ENCODE results near the gene ELP6. TPM values are rescaled to one million over a fixed set of nuclear protein-coding genes. Genes with fewer than 3 reads are reported as not detected.

Gene ELP6
- total RNA-seq, 2 experiments from 2014 or later: 11.0 to 12.3 TPM

DNA sequence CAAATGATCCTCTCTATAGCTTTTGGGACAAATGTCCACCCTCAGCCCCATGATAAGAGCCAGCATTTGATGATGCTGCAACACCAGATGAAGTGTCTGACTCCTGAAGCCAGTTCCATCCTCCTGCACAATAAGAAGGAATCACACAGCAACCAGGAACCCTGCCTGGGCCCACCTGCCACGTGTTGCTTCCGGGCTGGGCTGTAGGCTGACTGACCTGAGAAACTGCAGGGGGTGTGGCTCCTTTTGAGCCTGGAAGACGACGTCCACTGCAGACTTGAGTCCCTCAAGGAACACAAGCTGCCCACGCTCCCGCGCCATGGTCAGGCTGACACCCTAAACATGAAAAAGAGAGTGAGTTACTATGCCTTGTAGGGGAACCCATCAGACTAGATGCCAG lies 9.4 kb downstream of the ELP6 start:
- DNase-seq: no peak
- H3K4me3 Mint-ChIP-seq: no peak overlapping the region
- peaks cover 52% of the 10 kb centered on the region for H3K36me3 ChIP-seq (ENCODE audit: insufficient read depth, low read length)
- ChIA-PET CTCF (no interaction called here), POLR2A (no interaction called here)
- H3K27ac Mint-ChIP-seq: no peak overlapping the region
- no peaks in the 10 kb centered on the region for H3K4me1 ChIP-seq (ENCODE audit: insufficient read depth, low read length)
- H3K4me1 Mint-ChIP-seq (ENCODE audit: low read depth): no peaks in the 10 kb centered on the region
- intact Hi-C loops (cut with DNase I, micrococcal nuclease): no loop called here
- TF ChIP-seq, protein P1, sequence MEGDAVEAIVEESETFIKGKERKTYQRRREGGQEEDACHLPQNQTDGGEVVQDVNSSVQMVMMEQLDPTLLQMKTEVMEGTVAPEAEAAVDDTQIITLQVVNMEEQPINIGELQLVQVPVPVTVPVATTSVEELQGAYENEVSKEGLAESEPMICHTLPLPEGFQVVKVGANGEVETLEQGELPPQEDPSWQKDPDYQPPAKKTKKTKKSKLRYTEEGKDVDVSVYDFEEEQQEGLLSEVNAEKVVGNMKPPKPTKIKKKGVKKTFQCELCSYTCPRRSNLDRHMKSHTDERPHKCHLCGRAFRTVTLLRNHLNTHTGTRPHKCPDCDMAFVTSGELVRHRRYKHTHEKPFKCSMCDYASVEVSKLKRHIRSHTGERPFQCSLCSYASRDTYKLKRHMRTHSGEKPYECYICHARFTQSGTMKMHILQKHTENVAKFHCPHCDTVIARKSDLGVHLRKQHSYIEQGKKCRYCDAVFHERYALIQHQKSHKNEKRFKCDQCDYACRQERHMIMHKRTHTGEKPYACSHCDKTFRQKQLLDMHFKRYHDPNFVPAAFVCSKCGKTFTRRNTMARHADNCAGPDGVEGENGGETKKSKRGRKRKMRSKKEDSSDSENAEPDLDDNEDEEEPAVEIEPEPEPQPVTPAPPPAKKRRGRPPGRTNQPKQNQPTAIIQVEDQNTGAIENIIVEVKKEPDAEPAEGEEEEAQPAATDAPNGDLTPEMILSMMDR (IDR thresholded peaks at IDR 0.05): no peak
- ATAC-seq (ENCODE audit: poor library complexity): no peak
- no peaks in the 10 kb centered on the region for H3K27me3 ChIP-seq (ENCODE audit: control insufficient read depth in 1 of 2, insufficient read depth in 2 of 2, low read length in 2 of 2)
- H3K36me3 Mint-ChIP-seq (ENCODE audit: low read depth): peaks cover 73% of the 10 kb centered on the region
- H3K4me3 ChIP-seq (ENCODE audit: low read length): no peak overlapping the region
- no peaks in the 10 kb centered on the region for H3K27me3 Mint-ChIP-seq
- no peaks in the 10 kb centered on the region for H3K9me3 Mint-ChIP-seq
- H3K9me3 ChIP-seq (ENCODE audit: control insufficient read depth in 1 of 2, insufficient read depth in 1 of 2, low read length in 2 of 2): no peaks in the 10 kb centered on the region
- no peak overlapping the region for H3K27ac ChIP-seq (ENCODE audit: low read depth in 1 of 2, low read length in 2 of 2)

DNA sequence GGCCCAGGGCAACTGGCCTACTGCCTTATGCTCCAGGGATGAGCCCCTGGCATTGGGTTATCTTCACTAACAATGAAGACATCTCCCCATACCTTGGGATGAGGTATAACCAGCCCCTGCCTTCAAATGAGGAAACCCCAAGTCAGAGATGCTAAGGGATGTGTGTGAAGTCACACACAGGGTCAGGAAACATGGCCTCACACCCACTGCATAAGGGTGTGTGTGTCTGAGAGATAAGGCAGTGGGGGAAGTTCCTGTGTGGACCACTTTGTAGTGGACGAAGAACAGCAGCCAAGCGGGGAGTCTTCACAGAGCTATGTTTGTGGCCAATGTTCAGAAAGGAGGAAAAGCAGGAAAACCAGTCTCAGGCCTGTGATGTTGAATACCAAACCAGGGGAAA lies 10.5 kb downstream of the ELP6 start:
- Histone ChIP-seq H3K4me3 (ENCODE audit: low read length) (no peak overlapping the region), H3K27ac (ENCODE audit: low read depth in 1 of 2, low read length in 2 of 2) (no peak overlapping the region), H3K27me3 (ENCODE audit: control insufficient read depth in 1 of 2, insufficient read depth in 2 of 2, low read length in 2 of 2) (no peaks in the 10 kb centered on the region), H3K36me3 (ENCODE audit: insufficient read depth, low read length) (peaks cover 62% of the 10 kb centered on the region), H3K9me3 (ENCODE audit: control insufficient read depth in 1 of 2, insufficient read depth in 1 of 2, low read length in 2 of 2) (no peaks in the 10 kb centered on the region), H3K4me1 (ENCODE audit: insufficient read depth, low read length) (no peaks in the 10 kb centered on the region)
- H3K36me3 Mint-ChIP-seq (ENCODE audit: low read depth): peaks cover 78% of the 10 kb centered on the region
- H3K4me1 Mint-ChIP-seq (ENCODE audit: low read depth): no peaks in the 10 kb centered on the region
- TF ChIP-seq, protein P1 (IDR thresholded peaks at IDR 0.05): no peak
- CTCF ChIA-PET: no interaction called here
- DNase-seq (no peak), ATAC-seq (ENCODE audit: poor library complexity) (no peak)
- H3K27ac Mint-ChIP-seq: no peak overlapping the region
- H3K4me3 Mint-ChIP-seq: no peak overlapping the region
- intact Hi-C loops (cut with DNase I, micrococcal nuclease): no loop called here
- H3K27me3 Mint-ChIP-seq: no peaks in the 10 kb centered on the region
- H3K9me3 Mint-ChIP-seq: no peaks in the 10 kb centered on the region
- POLR2A ChIA-PET: no interaction called here

DNA sequence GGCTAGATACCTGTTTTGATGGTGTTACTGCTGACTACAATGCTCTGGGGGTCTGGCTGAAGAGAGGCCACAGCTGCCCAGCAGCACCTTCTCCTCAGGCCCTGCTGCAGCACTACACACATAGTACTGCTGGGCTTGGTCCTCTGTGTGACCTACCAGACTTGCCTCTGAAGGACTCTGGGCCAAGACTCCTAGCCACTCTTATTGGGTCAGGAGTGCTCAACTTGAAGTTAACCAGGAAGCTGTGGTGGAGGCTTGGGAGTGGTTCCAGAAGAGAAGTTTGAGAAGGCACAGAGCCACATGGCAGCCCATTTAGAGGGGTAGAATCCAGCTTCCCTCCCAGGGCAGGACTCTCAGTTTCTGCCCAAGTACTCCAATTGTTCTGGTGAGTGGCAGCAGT lies 16.6 kb downstream of the ELP6 start:
- TF ChIP-seq, protein P1 (IDR thresholded peaks at IDR 0.05): no peak
- Histone ChIP-seq H3K36me3 (ENCODE audit: insufficient read depth, low read length) (peaks cover 60% of the 10 kb centered on the region), H3K27ac (ENCODE audit: low read depth in 1 of 2, low read length in 2 of 2) (no peak overlapping the region), H3K9me3 (ENCODE audit: control insufficient read depth in 1 of 2, insufficient read depth in 1 of 2, low read length in 2 of 2) (no peaks in the 10 kb centered on the region), H3K4me1 (ENCODE audit: insufficient read depth, low read length) (no peaks in the 10 kb centered on the region), H3K4me3 (ENCODE audit: low read length) (no peak overlapping the region), H3K27me3 (ENCODE audit: control insufficient read depth in 1 of 2, insufficient read depth in 2 of 2, low read length in 2 of 2) (no peaks in the 10 kb centered on the region)
- H3K4me3 Mint-ChIP-seq: no peak overlapping the region
- ATAC-seq (ENCODE audit: poor library complexity): no peak
- POLR2A ChIA-PET: no interaction called here
- intact Hi-C loops (cut with DNase I, micrococcal nuclease): no loop called here
- DNase-seq: no peak
- H3K27ac Mint-ChIP-seq: no peak overlapping the region
- H3K27me3 Mint-ChIP-seq: no peaks in the 10 kb centered on the region
- H3K36me3 Mint-ChIP-seq (ENCODE audit: low read depth): peaks cover 65% of the 10 kb centered on the region
- CTCF ChIA-PET: no interaction called here
- H3K4me1 Mint-ChIP-seq (ENCODE audit: low read depth): no peaks in the 10 kb centered on the region
- H3K9me3 Mint-ChIP-seq: no peaks in the 10 kb centered on the region

All from CD4-positive, alpha-beta T cell (primary cell).